HCT116 (cell line): ENCODE data around the gene C12orf54. TPM values are rescaled to one million over a fixed set of nuclear protein-coding genes. Genes with fewer than 3 reads are reported as not detected.
A peak's percentile ranks its signal among the peaks of the same experiment; 100 is the strongest.
"Not testable (repeated sequence)": the region's sequence is repeated elsewhere in the genome, so short reads cannot be mapped to it uniquely, and the experiment has no call there.

Experiments
- ATAC-seq: fragments of 200-7000 bp; cut with Tn5 transposase; 2 replicates; pipeline ENCODE4 v1.9.1; 2020; ENCODE audit warnings: mild to moderate bottlenecking, moderate library complexity
- BruUV-seq: library from RNA; stranded (reverse); fragments of 400-500 nt; replicated peaks from 2 replicates; lab custom pipeline; 2021; lab: Mats Ljungman, UMichigan
- CTCF ChIA-PET: fragments of 300-600 bp; sonication (Branson Sonifier 250); formaldehyde crosslinking; loops from one replicate; lab custom pipeline; 2021; ENCODE audit warnings: antibody characterized with exemption; lab: Charles Lee
- POLR2A ChIA-PET: fragments of 300-600, 350-600 bp; sonication (Branson Sonifier 250); formaldehyde crosslinking; loops from one replicate; lab custom pipeline; 2021; ENCODE audit warnings: antibody characterized with exemption; lab: Charles Lee
- RAD21 ChIA-PET, 2 experiments: fragments of 300-600 bp; sonication (Branson Sonifier 250); formaldehyde crosslinking; loops; one replicate each; lab custom pipeline; 2023; ENCODE audit warnings: low total read pairs in 2 of 2; ENCODE audit not compliant: uncharacterized antibody in 2 of 2, unreplicated experiment in 2 of 2, low non-redundant PET in 1 of 2; lab: Charles Lee
- DNase-seq: peaks from one replicate; pipeline ENCODE4 v3.0.0-alpha.2; 2010; ENCODE audit warnings: low read depth, low spot score
- H2AFZ ChIP-seq: fragments of 200-600 bp; shearing (Covaris generic), sonication (generic); 2 replicates; pipeline ENCODE4 v1.6.1; 2017; ENCODE audit warnings: low read depth, mixed run types, mixed read lengths, antibody characterized with exemption, low read length; ENCODE audit not compliant: poor library complexity, severe bottlenecking
- H3K27ac ChIP-seq: 2 replicates; pipeline ENCODE4 v1.5.1; 2012; ENCODE audit warnings: low read depth, low read length
- H3K27me3 ChIP-seq: fragments of 200-600 bp; sonication (generic); 2 replicates; pipeline ENCODE4 v1.6.1; 2016; ENCODE audit warnings: mixed run types, low read length, mixed read lengths; ENCODE audit not compliant: insufficient read depth
- H3K36me3 ChIP-seq, 2 experiments: fragments of 200-500 bp in 1 of 2; fragments of 200-600 bp in 1 of 2; sonication (Bioruptor generic) in 1 of 2; sonication (generic) in 1 of 2; 2 replicates each; pipeline versions ENCODE4 v1.5.1 to v1.6.1; 2014 to 2016; ENCODE audit warnings: low read length in 2 of 2, inconsistent platforms in 1 of 2, mixed read lengths in 1 of 2, mixed run types in 1 of 2; ENCODE audit not compliant: insufficient read depth in 2 of 2, control insufficient read depth in 1 of 2
- H3K4me1 ChIP-seq, 2 experiments: fragments of 200-600 bp in 1 of 2; sonication (generic) in 1 of 2; 2 replicates each; pipeline versions ENCODE4 v1.5.1 to v1.6.1; 2012 to 2017; ENCODE audit warnings: low read length in 2 of 2, inconsistent platforms in 1 of 2, mild to moderate bottlenecking in 1 of 2, mixed read lengths in 1 of 2, mixed run types in 1 of 2, moderate library complexity in 1 of 2; ENCODE audit not compliant: insufficient read depth in 2 of 2, control insufficient read depth in 1 of 2
- H3K4me2 ChIP-seq: fragments of 200-600 bp; sonication (generic); 2 replicates; pipeline ENCODE4 v1.6.1; 2017; ENCODE audit warnings: mixed run types, low read length, mixed read lengths
- H3K4me3 ChIP-seq, 2 experiments: fragments of 200-600 bp in 1 of 2; sonication (generic) in 1 of 2; replicated peaks in 1 of 2; 2 replicates each; pipeline ENCODE4 v1.5.1; 2011 to 2016; ENCODE audit warnings: low read length in 2 of 2, control low read depth in 1 of 2, low read depth in 1 of 2, mild to moderate bottlenecking in 1 of 2, mixed read lengths in 1 of 2, mixed run types in 1 of 2
- H3K79me2 ChIP-seq: fragments of 200-600 bp; sonication (generic); 2 replicates; pipeline ENCODE4 v1.6.1; 2017; ENCODE audit warnings: mild to moderate bottlenecking, mixed run types, low read length, moderate library complexity, mixed read lengths; ENCODE audit not compliant: insufficient read depth
- H3K9ac ChIP-seq: fragments of 200-600 bp; sonication (generic); 2 replicates; pipeline ENCODE4 v1.6.1; 2016; ENCODE audit warnings: low read length, mixed read lengths
- H3K9me2 ChIP-seq: fragments of 200-600 bp; sonication (generic), shearing (Covaris generic); 2 replicates; pipeline ENCODE4 v1.6.1; 2017; ENCODE audit warnings: mixed run types, mild to moderate bottlenecking, moderate library complexity; ENCODE audit not compliant: insufficient read depth
- H3K9me3 ChIP-seq, 2 experiments: fragments of 200-500 bp in 1 of 2; fragments of 200-600 bp in 1 of 2; sonication (Bioruptor generic) in 1 of 2; sonication (generic) in 1 of 2; 2 replicates each; pipeline ENCODE4 v1.6.1; 2014 to 2017; ENCODE audit warnings: low read length in 2 of 2, mixed read lengths in 2 of 2, inconsistent platforms in 1 of 2, low read depth in 1 of 2, mild to moderate bottlenecking in 1 of 2, mixed run types in 1 of 2, moderate library complexity in 1 of 2; ENCODE audit not compliant: control insufficient read depth in 1 of 2, insufficient read depth in 1 of 2
- H4K20me1 ChIP-seq: fragments of 200-600 bp; sonication (generic), shearing (Covaris generic); 2 replicates; pipeline ENCODE4 v1.6.1; 2017; ENCODE audit warnings: mixed run types, mild to moderate bottlenecking, moderate library complexity; ENCODE audit not compliant: insufficient read depth
- CTCF ChIP-seq, 3 experiments: fragments of 200-600 bp in 1 of 3; sonication (generic) in 1 of 3; IDR thresholded peaks in 2 of 3; conservative IDR thresholded peaks in 1 of 3; 2 replicates each; pipeline ENCODE4 v1.5.1; 2012 to 2017; ENCODE audit warnings: low read depth in 2 of 3, low read length in 2 of 3, antibody characterized with exemption in 1 of 3, borderline replicate concordance in 1 of 3, control low read depth in 1 of 3, mild to moderate bottlenecking in 1 of 3, mixed read lengths in 1 of 3, mixed run types in 1 of 3, moderate library complexity in 1 of 3; ENCODE audit not compliant: insufficient read depth in 1 of 3
- EZH2phosphoT487 ChIP-seq: fragments of 200-600 bp; IDR thresholded peaks from 2 replicates; pipeline ENCODE4 v1.6.1; 2018; ENCODE audit warnings: antibody characterized with exemption, borderline replicate concordance
- MAX ChIP-seq: IDR thresholded peaks from 2 replicates; pipeline ENCODE4 v1.6.1; 2012
- POLR2A ChIP-seq: IDR thresholded peaks from 2 replicates; pipeline ENCODE4 v1.7.0; 2011; ENCODE audit warnings: borderline replicate concordance; ENCODE audit not compliant: insufficient read depth, insufficient read length; ENCODE audit errors: extremely low read depth
- POLR2AphosphoS5 ChIP-seq: IDR thresholded peaks from 2 replicates; pipeline ENCODE4 v1.6.1; 2011; ENCODE audit warnings: mild to moderate bottlenecking, low read depth, low read length, moderate library complexity
- intact Hi-C: fragments of 100-400 bp; cut with micrococcal nuclease; formaldehyde crosslinking; loops from 2 replicates; pipeline ENCODE4 v1.10.0; 2022
- total RNA-seq: library from RNA; stranded (reverse); gene quantifications from one replicate; pipeline ENCODE4 v1.2.1, GENCODE V29; 2021; ENCODE audit not compliant: unreplicated experiment

C12orf54 gene
- total RNA-seq, 1 experiment from 2014 or later, result not detected

- H2AFZ ChIP-seq, BruUV-seq, H4K20me1 ChIP-seq, H3K79me2 ChIP-seq, H3K9me2 ChIP-seq, RAD21 ChIA-PET, DNase-seq, H3K4me3 ChIP-seq, POLR2A ChIA-PET, H3K4me2 ChIP-seq, CTCF ChIA-PET, H3K27ac ChIP-seq, intact Hi-C loops, H3K9me3 ChIP-seq, H3K36me3 ChIP-seq, H3K9ac ChIP-seq, ATAC-seq, H3K4me1 ChIP-seq: not testable (repeated sequence)
- H3K27me3 ChIP-seq, result peaks cover 11% of the 10 kb centered on the region; the same call in 1 of the 2 replicates
Observed at GRCh38 chr12:48500281-48500680, 18.0 kb downstream of the C12orf54 start.

GRCh38 chr12:48506836-48507235 lies 24.5 kb downstream of the C12orf54 start:
- peaks cover 15% of the 10 kb centered on the region; the same call in 1 of the 2 replicates for H3K27me3 ChIP-seq
- H2AFZ ChIP-seq, H3K79me2 ChIP-seq, H3K4me2 ChIP-seq, H3K9ac ChIP-seq, POLR2A ChIA-PET, H3K9me2 ChIP-seq, H4K20me1 ChIP-seq, intact Hi-C loops, H3K36me3 ChIP-seq, ATAC-seq, BruUV-seq, DNase-seq, CTCF ChIA-PET, H3K27ac ChIP-seq, H3K4me1 ChIP-seq, H3K4me3 ChIP-seq, H3K9me3 ChIP-seq: not testable (repeated sequence)
- RAD21 ChIA-PET, result interaction anchor here in 1 of 2 experiments (1.2 kb wide), 1 partner anchor 110 kb away, joined by 3 read pairs; no protein-coding TSS in a partner anchor

- no peak overlapping the region for H3K4me2 ChIP-seq
- H3K27me3 ChIP-seq, result peaks cover 7% of the 10 kb centered on the region; the same call in 1 of the 2 replicates
- peak; percentile 53; the same call in 1 of the 2 replicates for ATAC-seq
Observed at GRCh38 chr12:48508987-48509386, 26.7 kb downstream of the C12orf54 start.

More at GRCh38 chr12:48508987-48509386, 26.7 kb downstream of the C12orf54 start:
- TF ChIP-seq POLR2A (no peak), POLR2AphosphoS5 (no peak), CTCF (IDR thresholded peaks at IDR 0.05 in 2 of 3, conservative IDR thresholded peaks at IDR 0.05 in 1 of 3; ENCODE audit: borderline replicate concordance in 1 of 3, insufficient read depth in 1 of 3, low read depth in 2 of 3, low read length in 2 of 3) (0 out of 6 replicates have a peak, but pooled peaks of 1 of the 3 experiments have one; percentile 13), MAX (no peak), EZH2phosphoT487 (no peak)
- H3K79me2 ChIP-seq, result no peaks in the 10 kb centered on the region
- DNase-seq, result no peak
- BruUV-seq, result no TSS peak
- intact Hi-C loops, result no loop called here
- ChIA-PET RAD21 (no interaction called here), CTCF (no interaction called here), POLR2A (no interaction called here)
- no peaks in the 10 kb centered on the region for H3K36me3 ChIP-seq
- H2AFZ ChIP-seq, result no peak overlapping the region
- H3K9ac ChIP-seq, result no peak overlapping the region
- no peaks in the 10 kb centered on the region for H3K4me1 ChIP-seq
- no peaks in the 10 kb centered on the region for H4K20me1 ChIP-seq
- H3K4me3 ChIP-seq, result no peak overlapping the region
- no peak overlapping the region for H3K27ac ChIP-seq
- H3K9me2 ChIP-seq, result no peaks in the 10 kb centered on the region
- H3K9me3 ChIP-seq, result no peaks in the 10 kb centered on the region
